SK-N-SH treated with all-trans-retinoic acid at 6 μM for 48 hours (cell line): Measurements from ENCODE around the gene POLR2B.

Experiments
- ATAC-seq: fragments of 200-7000 bp; cut with Tn5 transposase; 3 replicates; pipeline ENCODE4 v1.9.1; 2020; ENCODE audit warnings: mild to moderate bottlenecking, moderate library complexity
- ARNTL ChIP-seq: fragments of 450-650 bp; formaldehyde crosslinking; IDR thresholded peaks from 2 replicates; pipeline ENCODE4 v1.5.0; 2020; ENCODE audit warnings: low read depth, mild to moderate bottlenecking, moderate library complexity, borderline replicate concordance
- BACH2 ChIP-seq: fragments of 250-450 bp; sonication (Bioruptor Pico); IDR thresholded peaks from 2 replicates; pipeline ENCODE4 v1.9.0; 2021; ENCODE audit warnings: mild to moderate bottlenecking, borderline replicate concordance
- CSDC2 ChIP-seq: fragments of 250-450 bp; sonication (Bioruptor Pico); IDR thresholded peaks from 2 replicates; pipeline ENCODE4 v1.5.0; 2020; ENCODE audit warnings: mild to moderate bottlenecking, moderate library complexity
- CSRNP3 ChIP-seq: fragments of 250-450 bp; sonication (Bioruptor Pico); IDR thresholded peaks from 2 replicates; pipeline ENCODE4 v1.5.1; 2021; ENCODE audit warnings: mild to moderate bottlenecking, moderate library complexity
- ESRRG ChIP-seq: fragments of 250-450 bp; sonication (Bioruptor Pico); IDR thresholded peaks from 2 replicates; pipeline ENCODE4 v1.6.1; 2021; ENCODE audit warnings: mild to moderate bottlenecking
- GLIS3 ChIP-seq: fragments of 250-450 bp; sonication (Bioruptor Pico); IDR thresholded peaks from 2 replicates; pipeline ENCODE4 v1.5.0; 2020; ENCODE audit warnings: mild to moderate bottlenecking, moderate library complexity
- ISL1 ChIP-seq: fragments of 250-450 bp; sonication (Bioruptor Pico); IDR thresholded peaks from 2 replicates; pipeline ENCODE4 v2.1.2; 2022; ENCODE audit warnings: mild to moderate bottlenecking, moderate library complexity
- OSR1 ChIP-seq: fragments of 250-450 bp; sonication (Bioruptor Pico); IDR thresholded peaks from 2 replicates; pipeline ENCODE4 v1.8.0; 2022; ENCODE audit warnings: moderate library complexity, mild to moderate bottlenecking, inconsistent platforms
- RARB ChIP-seq: fragments of 250-450 bp; sonication (Bioruptor Pico); IDR thresholded peaks from 2 replicates; pipeline ENCODE4 v1.8.0; 2021; ENCODE audit warnings: mild to moderate bottlenecking, moderate library complexity
- SNAI2 ChIP-seq: fragments of 250-450 bp; sonication (Bioruptor Pico); IDR thresholded peaks from 2 replicates; pipeline ENCODE4 v1.5.0; 2020; ENCODE audit warnings: mild to moderate bottlenecking, moderate library complexity
- TCF4 ChIP-seq: fragments of 250-450 bp; sonication (Bioruptor Pico); IDR thresholded peaks from 2 replicates; pipeline ENCODE4 v1.8.0; 2021; ENCODE audit warnings: mild to moderate bottlenecking, moderate library complexity, borderline replicate concordance
- TOX ChIP-seq: fragments of 250-450 bp; sonication (Bioruptor Pico); IDR thresholded peaks from 2 replicates; pipeline ENCODE4 v1.8.0; 2021; ENCODE audit warnings: mild to moderate bottlenecking, moderate library complexity, borderline replicate concordance
- TSHZ2 ChIP-seq: fragments of 250-450 bp; sonication (Bioruptor Pico); IDR thresholded peaks from 2 replicates; pipeline ENCODE4 v1.5.0; 2020; ENCODE audit warnings: mild to moderate bottlenecking, moderate library complexity
- ZC3H10 ChIP-seq: fragments of 250-450 bp; sonication (Bioruptor Pico); IDR thresholded peaks from 2 replicates; pipeline ENCODE4 v1.5.1; 2021; ENCODE audit warnings: mild to moderate bottlenecking, moderate library complexity
- ZFP30 ChIP-seq: fragments of 450-650 bp; formaldehyde crosslinking; IDR thresholded peaks from 2 replicates; pipeline ENCODE4 v1.5.0; 2022; ENCODE audit warnings: mild to moderate bottlenecking, moderate library complexity
- ZNF565 ChIP-seq: fragments of 450-650 bp; formaldehyde crosslinking; conservative IDR thresholded peaks from 2 replicates; pipeline ENCODE4 v1.5.0; 2020; ENCODE audit warnings: low read depth, mild to moderate bottlenecking, moderate library complexity
- ZNF70 ChIP-seq: fragments of 450-650 bp; formaldehyde crosslinking; IDR thresholded peaks from 2 replicates; pipeline ENCODE4 v1.5.0; 2020; ENCODE audit warnings: mild to moderate bottlenecking, moderate library complexity
- ZNF8 ChIP-seq: fragments of 450-650 bp; formaldehyde crosslinking; IDR thresholded peaks from 2 replicates; pipeline ENCODE4 v1.5.0; 2020; ENCODE audit warnings: mild to moderate bottlenecking, moderate library complexity
- TF ChIP-seq, protein P1 (sequence below): fragments of 250-450 bp; sonication (Bioruptor Pico); IDR thresholded peaks from 2 replicates; pipeline ENCODE4 v1.5.1; 2020; ENCODE audit warnings: low read depth, mild to moderate bottlenecking, moderate library complexity
- TF ChIP-seq, protein P2 (sequence below): fragments of 250-450 bp; sonication (Bioruptor Pico); IDR thresholded peaks from 2 replicates; pipeline ENCODE4 v1.8.0; 2021; ENCODE audit warnings: low read depth, mild to moderate bottlenecking, moderate library complexity, borderline replicate concordance
- TF ChIP-seq, protein P3 (sequence below): fragments of 250-450 bp; sonication (Bioruptor Pico); IDR thresholded peaks from 2 replicates; pipeline ENCODE4 v1.8.0; 2020; ENCODE audit warnings: mild to moderate bottlenecking, moderate library complexity, borderline replicate concordance

Gene POLR2B

GRCh38 chr4:57023104-57023503 lies 44.4 kb downstream of the POLR2B start:
- TF ChIP-seq ISL1 (CRISPR knock-in tag) = no peak
- TF ChIP-seq, protein P1, sequence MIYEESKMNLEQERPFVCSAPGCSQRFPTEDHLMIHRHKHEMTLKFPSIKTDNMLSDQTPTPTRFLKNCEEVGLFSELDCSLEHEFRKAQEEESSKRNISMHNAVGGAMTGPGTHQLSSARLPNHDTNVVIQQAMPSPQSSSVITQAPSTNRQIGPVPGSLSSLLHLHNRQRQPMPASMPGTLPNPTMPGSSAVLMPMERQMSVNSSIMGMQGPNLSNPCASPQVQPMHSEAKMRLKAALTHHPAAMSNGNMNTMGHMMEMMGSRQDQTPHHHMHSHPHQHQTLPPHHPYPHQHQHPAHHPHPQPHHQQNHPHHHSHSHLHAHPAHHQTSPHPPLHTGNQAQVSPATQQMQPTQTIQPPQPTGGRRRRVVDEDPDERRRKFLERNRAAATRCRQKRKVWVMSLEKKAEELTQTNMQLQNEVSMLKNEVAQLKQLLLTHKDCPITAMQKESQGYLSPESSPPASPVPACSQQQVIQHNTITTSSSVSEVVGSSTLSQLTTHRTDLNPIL (CRISPR knock-in tag) = no peak
- TF ChIP-seq SNAI2 (CRISPR knock-in tag) = no peak
- TF ChIP-seq ESRRG (CRISPR knock-in tag) = no peak
- TF ChIP-seq CSDC2 (CRISPR knock-in tag) = no peak
- TF ChIP-seq TCF4 (CRISPR knock-in tag) = no peak
- no peak for TF ChIP-seq TOX (CRISPR knock-in tag)
- no peak for TF ChIP-seq ZNF70
- no peak for TF ChIP-seq ZNF565 (CRISPR knock-in tag)
- TF ChIP-seq CSRNP3 (CRISPR knock-in tag) = no peak
- no peak for TF ChIP-seq ARNTL (CRISPR knock-in tag)
- no peak for TF ChIP-seq ZFP30 (CRISPR knock-in tag)
- TF ChIP-seq RARB = no peak
- no peak for ATAC-seq

DNA sequence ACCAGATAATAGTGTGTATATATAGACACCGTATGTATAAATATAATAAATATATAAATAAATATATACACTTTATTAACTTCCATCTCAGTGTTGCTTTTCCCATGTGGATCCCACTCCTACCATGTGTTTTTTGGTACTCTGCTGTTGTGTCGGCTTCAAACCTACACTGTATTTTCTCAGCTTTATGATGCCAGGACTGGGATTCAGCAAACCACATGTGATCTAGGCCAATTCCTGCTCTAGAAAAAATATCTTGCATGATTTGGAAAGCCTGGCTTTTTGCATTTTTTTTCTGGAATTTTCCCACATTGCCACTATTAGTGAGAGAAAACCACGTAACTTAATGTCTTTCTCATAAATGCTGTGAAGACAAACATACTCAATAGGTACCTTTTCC lies 55.8 kb downstream of the POLR2B start:
- TF ChIP-seq ZC3H10 (CRISPR knock-in tag) (no peak), CSRNP3 (CRISPR knock-in tag) (no peak), TSHZ2 (CRISPR knock-in tag) (no peak), ISL1 (CRISPR knock-in tag) (no peak), GLIS3 (no peak), RARB (no peak), OSR1 (CRISPR knock-in tag) (no peak), SNAI2 (CRISPR knock-in tag) (no peak), TOX (CRISPR knock-in tag) (no peak), BACH2 (CRISPR knock-in tag) (no peak), ESRRG (CRISPR knock-in tag) (no peak), TCF4 (CRISPR knock-in tag) (no peak), CSDC2 (CRISPR knock-in tag) (no peak), ZFP30 (CRISPR knock-in tag) (no peak), ZNF70 (no peak), ZNF8 (no peak)
- TF ChIP-seq, protein P1 (CRISPR knock-in tag) = no peak
- TF ChIP-seq, protein P2, sequence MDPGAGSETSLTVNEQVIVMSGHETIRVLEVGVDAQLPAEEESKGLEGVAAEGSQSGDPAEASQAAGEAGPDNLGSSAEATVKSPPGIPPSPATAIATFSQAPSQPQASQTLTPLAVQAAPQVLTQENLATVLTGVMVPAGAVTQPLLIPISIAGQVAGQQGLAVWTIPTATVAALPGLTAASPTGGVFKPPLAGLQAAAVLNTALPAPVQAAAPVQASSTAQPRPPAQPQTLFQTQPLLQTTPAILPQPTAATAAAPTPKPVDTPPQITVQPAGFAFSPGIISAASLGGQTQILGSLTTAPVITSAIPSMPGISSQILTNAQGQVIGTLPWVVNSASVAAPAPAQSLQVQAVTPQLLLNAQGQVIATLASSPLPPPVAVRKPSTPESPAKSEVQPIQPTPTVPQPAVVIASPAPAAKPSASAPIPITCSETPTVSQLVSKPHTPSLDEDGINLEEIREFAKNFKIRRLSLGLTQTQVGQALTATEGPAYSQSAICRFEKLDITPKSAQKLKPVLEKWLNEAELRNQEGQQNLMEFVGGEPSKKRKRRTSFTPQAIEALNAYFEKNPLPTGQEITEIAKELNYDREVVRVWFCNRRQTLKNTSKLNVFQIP (CRISPR knock-in tag) = no peak
- TF ChIP-seq, protein P3, sequence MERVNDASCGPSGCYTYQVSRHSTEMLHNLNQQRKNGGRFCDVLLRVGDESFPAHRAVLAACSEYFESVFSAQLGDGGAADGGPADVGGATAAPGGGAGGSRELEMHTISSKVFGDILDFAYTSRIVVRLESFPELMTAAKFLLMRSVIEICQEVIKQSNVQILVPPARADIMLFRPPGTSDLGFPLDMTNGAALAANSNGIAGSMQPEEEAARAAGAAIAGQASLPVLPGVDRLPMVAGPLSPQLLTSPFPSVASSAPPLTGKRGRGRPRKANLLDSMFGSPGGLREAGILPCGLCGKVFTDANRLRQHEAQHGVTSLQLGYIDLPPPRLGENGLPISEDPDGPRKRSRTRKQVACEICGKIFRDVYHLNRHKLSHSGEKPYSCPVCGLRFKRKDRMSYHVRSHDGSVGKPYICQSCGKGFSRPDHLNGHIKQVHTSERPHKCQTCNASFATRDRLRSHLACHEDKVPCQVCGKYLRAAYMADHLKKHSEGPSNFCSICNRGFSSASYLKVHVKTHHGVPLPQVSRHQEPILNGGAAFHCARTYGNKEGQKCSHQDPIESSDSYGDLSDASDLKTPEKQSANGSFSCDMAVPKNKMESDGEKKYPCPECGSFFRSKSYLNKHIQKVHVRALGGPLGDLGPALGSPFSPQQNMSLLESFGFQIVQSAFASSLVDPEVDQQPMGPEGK (CRISPR knock-in tag) = no peak
- TF ChIP-seq, all 23 proteins: peak for 0
- ATAC-seq = no peak
